ENCODE measurements around the gene RPL29.
A peak's percentile ranks its signal among the peaks of the same experiment; 100 is the strongest.
"Not testable (repeated sequence)": the region's sequence is repeated elsewhere in the genome, so short reads cannot be mapped to it uniquely, and the experiment has no call there.

RPL29 gene

DNA sequence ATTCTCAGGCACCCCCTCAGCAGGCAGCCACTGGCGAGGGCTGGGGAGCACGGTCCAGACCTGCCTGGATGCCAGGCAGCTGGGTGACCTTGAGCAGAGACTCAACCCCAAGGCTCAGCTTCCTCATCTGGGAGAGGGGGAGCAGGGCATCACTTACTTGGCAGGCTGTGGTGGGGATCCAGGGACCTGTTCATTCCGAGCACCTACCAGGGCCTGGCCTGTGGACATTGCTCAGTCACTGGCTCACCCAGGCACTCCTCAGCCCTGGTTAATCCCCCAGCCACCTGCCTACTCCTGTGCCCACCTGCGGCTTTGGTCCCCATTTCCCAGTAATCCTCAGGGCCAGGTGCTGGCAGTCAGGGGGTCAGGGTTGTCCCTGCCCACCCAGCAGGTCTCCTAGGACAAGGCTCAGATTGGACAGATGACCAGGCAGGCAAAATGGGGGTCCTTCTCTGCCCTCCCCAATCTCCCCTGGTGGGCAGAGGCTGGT lies 9.3 kb upstream of the RPL29 start:
- no peak for DNase-seq

DNA sequence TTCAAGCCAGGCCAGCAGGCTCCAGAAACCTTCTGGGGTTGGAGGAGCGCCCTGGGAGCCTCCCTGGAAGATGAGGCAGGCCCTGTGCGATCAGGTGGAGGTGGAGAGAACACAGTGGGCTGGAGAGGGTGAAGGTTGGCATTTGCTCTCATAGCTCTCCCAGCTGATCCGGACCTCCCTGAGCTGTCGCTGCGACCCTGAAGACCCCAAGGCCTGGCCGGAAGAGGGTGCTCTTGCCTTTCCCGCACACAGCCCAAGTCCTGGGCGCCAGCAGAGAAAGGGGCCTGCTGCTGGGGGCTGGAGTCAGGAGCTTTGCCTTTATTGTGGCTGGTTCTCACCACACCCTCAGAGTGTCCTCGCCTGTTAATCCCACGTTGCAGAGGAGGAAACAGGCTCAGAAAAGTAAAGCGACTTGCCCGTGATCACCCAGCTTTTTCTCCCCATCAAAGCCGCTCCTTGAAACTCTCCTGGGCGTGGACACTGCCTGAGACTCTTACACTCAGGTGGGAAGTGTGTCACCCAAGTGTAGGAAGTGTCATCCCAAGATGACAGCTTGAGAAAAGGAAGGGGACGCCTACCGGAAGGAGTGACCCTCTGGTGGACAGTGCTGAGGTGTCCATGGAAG lies 8.6 kb upstream of the RPL29 start:
- no peak for DNase-seq

DNA sequence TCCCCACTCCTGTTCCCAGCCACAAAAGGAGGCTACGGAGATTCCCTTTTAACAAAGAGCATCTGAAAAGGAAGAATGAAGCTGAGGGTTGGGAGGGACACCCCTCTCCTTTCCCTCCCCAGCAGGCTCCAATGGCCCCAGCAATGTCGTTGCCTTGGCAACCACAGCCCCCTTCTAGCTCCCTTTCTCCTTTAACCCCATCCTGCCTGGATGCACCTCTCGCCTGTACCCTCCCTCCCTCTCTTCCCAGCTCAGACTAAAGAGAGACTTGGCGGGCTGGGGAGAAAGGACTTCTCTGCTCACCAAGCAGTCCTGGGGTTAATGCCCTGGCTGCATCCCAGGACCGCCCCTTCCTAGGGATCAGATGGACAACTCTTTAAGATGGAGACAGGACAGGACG lies 7.1 kb upstream of the RPL29 start:
- no peak for DNase-seq

DNA sequence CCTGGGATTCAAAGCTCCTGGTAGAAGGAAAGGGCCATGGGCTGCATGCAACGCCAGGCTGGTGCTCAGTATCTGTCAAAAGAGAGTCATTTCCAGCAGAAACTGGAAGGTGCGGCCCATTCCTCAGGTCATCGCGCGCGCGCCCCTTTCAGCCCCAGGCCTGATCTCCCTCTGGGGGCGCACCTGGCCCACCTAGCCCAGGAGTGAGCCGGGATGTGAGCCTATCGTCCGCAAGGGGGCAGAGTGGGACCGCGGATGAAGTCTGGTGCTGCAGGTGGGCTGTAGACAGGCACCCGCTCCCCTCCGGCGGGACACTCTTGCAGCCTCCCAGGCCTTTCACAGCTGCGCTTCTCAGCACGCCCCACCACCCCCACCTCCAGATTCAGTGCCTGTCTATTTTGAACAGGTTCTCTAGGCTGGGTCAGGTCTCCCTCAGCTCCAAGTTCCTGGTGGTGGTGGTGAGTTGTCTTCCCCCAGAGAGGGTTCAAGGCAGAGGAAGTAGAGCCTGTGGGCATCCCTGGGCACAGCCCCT lies 5.8 kb upstream of the RPL29 start:
- peak; percentile 83 for DNase-seq

DNA sequence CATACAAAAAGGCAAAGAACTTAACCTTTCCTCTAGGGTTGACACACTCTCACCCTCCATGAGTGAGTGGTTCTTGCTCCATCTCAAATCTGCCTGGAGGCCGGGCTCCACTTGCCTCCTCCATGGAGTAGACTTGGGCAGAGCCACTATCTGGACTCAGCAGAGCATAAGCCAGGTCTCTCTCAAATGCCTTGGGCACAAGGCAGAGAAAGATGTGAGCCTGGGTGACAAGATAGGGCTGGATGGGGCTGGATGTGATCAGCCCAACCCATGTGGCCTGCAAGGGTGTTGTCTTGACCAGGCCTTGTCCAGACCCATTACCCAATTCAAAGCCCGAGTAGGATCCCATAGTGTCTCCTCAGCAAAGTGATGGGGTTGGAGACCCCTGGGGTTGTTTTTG lies 4.2 kb upstream of the RPL29 start:
- no peak for DNase-seq

DNA sequence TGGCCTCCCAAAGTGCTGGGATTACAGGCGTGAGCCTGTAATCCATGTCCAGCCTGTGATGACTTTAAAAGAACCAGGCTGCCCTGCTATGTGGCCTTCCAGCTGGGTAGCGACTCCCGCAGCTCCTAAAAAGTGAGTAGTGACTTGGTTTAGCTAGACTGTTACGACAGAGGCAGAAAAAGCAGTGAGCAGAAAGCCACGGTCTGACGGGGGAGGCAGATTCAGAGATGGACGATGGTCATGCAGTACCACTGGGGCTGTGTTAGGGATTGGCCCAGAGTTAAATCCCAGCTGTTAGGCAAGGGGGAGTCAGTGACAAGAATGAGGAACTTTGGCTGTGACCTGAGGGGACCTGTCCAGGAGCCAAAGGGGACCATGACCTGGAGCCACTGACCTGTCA lies 3.1 kb upstream of the RPL29 start:
- DNase-seq: no peak

DNA sequence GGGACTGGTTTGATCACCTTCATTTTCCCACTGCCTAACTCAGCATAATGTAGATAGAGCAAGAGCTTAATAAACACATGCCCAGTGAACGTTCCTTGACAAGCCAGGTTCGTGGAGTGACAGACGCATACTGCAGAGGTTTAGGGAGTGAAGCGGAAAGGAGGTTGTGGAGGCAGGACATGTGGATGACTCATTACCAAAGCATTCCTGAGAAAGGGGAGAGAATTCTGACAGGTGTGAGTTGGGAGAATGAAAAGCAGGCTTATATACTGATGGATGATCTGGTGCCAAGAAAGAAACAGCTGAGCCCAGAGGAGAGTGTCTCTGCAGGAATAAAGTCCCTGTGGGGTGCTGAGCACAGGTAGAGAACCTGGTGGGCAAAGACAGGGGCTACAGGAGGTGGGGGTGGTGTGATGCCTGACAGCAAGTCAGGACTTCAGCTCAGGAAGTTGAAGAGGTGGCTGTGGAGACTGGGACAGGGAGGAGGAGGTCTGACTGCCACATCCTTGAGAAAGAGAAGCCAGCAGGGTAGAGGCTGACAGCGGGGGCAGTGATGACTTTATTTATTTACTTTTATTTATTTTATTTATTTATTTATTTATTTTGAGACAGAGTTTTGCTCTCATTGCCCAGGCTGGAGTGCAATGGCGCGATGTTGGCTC lies 2.4 kb upstream of the RPL29 start:
- no peak for DNase-seq

DNA sequence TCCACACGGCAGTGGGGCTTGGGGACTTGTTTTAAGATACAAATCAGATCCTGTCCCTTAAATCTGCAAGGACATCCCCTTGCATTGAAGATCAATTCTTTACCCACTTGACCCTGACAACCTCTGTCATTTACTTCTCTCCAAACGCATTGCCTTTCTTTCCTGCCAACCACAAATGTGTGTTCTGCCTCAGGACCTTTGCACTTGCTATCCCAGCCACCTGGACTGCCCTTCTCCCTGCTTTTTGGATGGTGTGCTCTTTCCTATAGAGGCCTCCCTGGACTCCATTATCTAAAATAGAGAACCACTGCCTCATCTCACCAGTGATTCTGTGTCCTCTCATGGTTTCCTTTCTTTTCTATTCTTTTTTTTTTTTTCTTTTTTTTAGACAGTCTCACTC lies 1.5 kb upstream of the RPL29 start:
- no peak for DNase-seq

DNA sequence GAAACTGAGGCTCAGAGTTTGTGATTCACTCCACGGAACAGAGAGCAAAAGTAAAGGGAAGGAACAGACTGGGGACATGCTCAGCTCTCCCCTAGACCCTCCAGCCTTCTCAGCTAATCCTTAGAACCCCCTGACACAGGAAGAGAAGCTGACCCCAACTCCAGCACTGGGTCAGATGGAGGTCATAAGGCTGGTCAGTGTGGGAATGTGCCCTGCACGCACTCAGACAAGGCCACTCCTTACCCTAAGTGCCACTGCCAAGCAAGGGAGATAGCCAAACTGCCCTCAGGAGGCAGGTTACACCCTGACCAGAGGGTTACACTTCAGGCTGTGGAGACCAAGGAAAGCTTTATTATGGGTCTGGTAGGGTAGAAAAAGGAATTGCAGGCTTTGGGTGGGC lies 1.2 kb downstream of the RPL29 start:
- DNase-seq: no peak

DNA sequence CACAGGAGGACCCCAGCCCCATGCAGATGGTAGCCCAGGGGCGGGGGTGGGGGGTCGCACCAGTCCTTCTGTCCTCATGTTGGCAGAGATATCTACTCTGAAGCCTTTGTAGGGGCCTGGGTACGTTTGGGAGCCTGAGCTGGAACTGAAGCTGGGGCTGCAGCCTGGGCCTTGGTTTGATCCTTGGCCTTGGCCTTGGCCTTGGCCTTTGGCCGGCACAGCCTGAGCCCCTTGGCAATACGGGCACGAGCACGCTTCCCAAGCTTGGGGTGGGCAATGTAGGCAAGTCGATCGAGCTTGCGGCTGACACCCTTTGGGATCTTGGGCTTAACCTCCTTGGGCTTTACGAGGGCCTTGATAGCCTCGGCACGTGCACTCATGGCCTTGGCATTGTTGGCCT lies 2.0 kb downstream of the RPL29 start:
- not testable (repeated sequence) for DNase-seq

DNA sequence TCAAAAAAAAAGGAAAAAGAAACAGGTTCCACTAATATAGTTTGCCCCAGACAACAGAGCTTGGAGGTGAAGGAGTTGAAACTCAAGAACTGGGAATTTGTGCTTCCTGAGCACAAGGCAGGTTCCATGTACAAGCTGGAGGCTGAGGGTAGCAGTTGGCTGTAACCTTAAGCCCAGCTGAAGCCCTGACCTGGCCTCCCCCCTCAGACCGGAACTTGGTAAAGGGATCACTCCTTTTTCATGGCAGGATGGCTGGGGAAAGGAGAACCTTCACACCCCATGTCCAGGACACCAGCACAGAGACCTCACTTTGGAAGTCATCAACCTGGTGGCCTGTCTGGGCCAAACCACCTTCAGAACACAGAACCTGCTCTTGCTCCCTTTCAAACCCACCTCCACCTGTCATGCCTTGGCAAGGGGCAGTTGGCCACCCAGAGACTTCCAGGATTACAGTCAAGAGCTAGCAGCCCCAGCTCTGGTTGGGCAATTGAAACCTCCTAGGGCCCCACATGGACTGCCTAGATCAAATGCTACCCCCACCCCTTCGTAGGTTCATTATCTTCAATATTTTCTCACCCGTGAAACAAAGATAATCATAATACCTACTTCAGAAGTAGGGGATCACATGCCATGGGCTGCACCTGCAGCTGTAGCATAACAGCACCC lies 3.5 kb downstream of the RPL29 start:
- no peak for DNase-seq

DNA sequence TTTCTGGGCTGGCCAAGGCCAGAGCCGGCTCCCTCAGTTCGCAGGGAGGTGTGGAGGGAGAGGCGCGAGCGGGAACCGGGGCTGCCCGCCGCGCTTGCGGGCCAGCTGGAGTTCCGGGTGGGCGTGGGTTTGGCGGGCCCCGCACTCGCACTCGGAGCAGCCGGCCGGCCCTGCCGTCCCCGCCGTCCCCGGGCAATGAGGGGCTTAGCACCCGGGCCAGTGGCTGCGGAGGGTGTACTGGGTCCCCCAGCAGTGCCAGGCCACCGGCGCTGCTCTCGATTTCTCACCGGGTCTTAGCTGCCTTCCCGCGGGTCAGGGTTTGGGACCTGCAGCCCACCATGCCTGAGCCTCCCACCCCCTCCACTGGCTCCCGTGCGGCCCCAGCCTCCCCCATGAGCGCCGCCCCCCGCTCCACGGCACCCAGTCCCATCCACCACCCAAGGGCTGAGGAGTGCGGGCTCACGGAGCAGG lies 5.2 kb downstream of the RPL29 start:
- DNase-seq: not testable (repeated sequence)

DNA sequence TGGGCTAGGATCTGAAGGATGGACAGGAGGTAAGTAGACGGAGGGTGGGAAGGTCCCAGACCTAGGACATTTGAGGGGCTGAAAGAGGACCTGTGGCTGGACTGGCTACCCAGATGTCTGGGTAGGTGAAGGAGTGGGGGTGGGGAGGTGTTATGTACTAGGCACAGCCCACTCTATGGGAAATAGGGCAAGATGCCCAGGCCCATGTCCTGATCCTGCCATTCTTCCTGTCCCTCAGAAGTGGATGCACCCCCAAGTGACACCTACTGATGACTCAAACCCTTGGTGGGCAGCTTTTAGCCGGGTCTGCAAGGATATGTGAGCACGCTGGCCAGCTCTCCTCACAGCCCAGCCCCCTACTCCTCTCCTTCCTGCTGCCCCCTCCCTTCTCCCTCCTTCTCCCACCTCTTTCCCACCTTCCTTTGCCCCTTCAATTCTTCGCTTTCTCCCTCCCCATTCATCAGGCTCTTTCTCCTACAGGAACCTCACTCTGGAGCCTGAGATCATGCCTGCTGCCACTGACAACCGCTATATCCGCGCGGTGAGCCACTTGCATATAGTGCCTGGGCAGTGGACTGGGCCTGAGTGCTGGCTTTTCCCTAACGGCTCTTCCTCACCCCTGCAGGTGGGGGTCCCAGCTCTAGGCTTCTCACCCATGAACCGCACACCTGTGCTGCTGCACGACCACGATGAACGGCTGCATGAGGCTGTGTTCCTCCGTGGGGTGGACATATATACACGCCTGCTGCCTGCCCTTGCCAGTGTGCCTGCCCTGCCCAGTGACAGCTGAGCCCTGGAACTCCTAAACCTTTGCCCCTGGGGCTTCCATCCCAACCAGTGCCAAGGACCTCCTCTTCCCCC lies 7.2 kb downstream of the RPL29 start:
- no peak for DNase-seq

DNA sequence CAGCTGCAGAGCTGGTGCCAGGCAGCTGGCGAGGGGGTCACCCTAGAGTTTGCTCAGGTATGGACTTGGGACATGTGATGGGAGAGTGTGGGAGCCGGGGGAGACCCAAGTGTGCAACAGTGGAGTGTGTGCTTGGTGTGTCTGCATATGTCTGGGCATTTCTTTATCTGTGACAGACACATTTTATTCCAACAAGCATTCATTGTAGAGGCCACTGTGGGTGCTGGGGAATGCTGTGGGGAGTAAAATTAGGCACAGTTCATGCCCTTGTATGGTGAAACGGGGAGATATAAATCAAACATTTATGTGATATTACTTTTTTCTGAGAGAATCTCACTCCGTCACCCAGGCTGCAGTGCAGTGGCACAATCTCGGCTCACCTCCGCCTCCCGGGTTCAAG lies 8.1 kb downstream of the RPL29 start:
- no peak for DNase-seq

DNA sequence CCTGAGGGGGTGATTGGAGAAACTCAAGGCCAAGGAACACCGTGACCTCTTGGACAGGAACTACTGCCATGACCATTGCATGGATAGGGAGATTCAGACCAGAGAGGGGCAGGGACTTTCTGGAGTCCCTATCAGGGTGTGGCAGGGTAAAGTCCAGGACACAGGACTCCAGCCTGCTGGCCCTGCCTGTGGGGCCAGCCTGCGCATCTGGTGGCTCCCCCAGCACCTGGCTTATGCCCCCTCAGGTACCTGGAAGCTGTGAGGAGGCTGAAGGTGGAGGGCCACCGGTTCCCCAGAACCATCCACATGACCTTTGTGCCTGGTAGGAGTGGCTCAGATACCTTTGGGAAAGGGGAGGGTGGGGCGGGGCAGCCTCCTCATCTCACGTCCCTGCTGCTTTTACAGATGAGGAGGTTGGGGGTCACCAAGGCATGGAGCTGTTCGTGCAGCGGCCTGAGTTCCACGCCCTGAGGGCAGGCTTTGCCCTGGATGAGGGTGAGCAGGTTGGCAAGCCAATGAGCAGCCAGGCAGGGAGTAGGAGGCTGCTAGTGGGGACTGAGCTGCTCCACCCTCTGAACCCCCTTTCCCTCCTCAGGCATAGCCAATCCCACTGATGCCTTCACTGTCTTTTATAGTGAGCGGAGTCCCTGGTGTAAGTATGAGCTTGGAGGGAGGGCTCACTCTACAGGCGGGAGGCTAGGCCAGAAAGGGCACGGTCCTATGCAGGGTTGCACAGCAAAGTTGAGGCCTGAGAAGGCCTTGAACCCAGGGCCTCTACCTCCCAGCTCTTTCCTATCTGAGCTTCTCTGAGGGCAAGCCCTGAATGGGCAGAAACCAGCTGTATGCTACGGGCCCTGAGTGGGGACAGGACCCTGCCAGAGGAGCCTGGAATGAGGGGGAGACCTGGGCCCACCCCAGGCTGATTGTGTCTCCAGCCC lies 9.4 kb downstream of the RPL29 start:
- no peak for DNase-seq

DNA sequence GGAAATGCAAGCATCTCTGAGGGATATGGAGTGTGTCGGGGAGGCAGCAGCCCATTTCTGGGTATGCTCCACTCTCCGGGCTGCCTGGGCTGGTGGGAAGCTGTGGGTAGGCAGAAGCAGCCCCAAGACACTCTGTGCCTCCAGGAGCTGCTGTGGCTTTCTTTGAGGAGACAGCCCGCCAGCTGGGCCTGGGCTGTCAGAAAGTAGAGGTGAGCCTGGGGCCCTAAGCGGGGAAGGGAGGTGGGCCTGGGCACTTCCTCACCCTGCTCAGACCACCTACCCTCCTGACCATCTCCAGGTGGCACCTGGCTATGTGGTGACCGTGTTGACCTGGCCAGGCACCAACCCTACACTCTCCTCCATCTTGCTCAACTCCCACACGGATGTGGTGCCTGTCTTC lies 10.6 kb downstream of the RPL29 start:
- DNase-seq: no peak

DNA sequence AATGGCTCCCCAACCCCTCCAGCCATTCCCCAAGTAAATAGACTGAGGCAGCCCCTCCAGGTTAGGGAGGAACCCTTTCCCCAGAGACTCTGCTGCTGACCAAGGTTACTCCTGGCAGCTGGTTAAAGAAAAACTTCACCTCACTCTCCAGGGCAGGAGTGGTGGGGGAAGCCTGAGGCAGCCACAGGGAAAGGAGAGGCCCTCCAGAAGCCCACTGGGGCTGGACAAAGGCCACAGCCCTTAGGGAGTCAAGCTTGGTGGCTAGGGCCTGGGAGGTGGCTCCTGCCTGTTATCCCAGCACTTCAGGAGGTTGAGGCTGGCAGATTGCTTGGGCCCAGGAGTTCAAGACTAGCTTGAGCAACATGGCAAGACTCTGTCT lies 11.4 kb downstream of the RPL29 start:
- DNase-seq: no peak

DNA sequence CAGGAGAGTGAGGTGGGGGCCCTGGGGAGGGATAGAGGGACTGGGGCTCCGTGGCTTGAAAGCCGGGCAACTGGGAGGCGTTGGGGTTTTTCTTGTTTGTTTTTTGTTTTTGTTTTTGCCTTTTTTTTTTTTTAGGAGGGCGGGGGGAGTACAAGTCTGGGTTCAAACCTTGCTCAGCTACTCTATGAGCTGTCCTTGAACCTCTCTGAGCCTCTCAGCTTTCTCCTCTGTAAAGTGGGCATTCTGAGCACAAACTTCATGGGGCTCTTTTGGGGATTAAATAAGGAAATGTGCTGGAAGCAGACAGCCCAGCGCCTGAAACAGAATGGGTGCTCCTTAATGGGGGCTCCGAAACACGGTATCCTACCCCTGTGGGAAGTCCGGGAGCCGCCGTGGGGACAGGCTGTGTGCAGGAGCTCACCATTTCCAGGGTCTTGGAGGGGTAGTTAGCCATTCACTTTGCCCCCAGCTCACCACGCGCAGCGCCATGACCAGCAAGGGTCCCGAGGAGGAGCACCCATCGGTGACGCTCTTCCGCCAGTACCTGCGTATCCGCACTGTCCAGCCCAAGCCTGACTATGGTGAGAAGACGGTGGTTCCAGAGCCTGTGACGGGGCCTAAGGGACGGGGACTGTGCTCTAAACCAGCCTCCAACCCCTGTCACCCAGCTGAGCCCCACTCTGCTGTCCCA lies 12.0 kb downstream of the RPL29 start:
- no peak for DNase-seq

DNA sequence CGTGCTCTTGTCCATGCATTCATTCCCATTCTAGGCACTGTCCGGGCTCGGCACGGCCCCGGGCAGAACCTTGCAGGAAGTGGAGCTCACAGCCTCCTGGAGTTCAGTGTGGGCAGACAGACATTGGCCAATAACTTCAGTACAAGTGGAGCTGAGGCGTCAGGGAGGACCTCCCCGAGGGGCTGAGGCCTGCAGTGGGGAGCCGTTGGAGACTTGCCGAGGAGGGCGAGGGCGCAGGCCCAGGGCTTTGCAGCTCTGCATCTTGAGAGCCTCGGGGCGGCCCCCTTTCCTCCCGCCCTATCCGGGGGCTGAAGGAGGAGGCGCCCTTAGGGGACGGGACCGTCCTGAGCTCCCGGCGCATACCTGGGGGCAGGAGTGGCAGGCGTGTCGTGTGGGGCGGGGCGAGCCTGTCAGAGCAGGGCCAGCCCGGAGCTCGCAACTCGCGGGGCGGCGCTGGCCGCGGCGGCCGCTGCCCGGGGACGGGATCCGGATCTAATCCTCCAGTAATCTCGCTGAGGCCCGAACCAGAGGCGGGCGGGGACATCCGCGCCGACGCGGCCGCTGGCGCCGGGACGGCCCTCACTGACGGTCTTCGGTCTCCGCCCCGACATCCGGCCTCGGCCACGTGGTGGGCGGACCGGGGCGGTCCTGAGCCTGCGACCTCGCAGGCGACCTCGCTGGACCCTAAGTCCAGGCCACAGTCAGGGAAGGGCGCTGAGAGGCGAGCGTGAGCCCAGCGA lies 12.7 kb downstream of the RPL29 start, which contains the start of gene ACY1:
Gene ACY1, plus strand, starts transcription at position 698 of the 740 bp plus-strand sequence. CDS start 530 bp downstream, outside the sequence.
- peak; percentile 57 for DNase-seq

DNA sequence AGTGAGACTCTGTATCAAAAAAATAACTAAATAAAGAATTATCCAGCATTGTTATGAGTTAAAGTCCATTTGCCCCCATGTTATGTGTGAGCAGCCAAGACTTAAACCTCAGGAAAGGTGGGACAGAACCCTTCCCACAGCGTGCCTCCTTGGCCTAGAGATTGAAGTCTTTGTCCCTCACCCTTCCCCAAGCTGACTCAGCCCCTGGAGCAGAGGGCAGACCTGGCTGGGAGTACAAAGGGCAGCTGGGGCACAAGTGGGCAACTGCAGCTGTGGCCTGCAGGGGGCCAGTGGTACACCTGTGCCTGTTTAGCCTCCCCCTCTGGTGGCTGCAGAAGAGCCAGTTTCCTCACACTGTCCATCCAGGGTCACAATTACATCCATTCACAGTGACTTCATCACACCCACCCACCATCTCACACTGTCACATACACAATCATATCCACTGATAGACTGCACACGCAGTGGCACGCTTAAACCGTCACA lies 13.3 kb downstream of the RPL29 start:
- peak; percentile 25 for DNase-seq
